GM19397 (cell line): Measurements from ENCODE around the gene TRANK1.
"Not testable (repeated sequence)": the region's sequence is repeated elsewhere in the genome, so short reads cannot be mapped to it uniquely, and the experiment has no call there.

ENCODE experiments used
- ATAC-seq: cut with Tn5 transposase; IDR thresholded peaks from one replicate; pipeline ENCODE4 v1.9.1; 2021; ENCODE audit warnings: mild to moderate bottlenecking, moderate library complexity; ENCODE audit not compliant: unreplicated experiment

The TRANK1 gene

DNA sequence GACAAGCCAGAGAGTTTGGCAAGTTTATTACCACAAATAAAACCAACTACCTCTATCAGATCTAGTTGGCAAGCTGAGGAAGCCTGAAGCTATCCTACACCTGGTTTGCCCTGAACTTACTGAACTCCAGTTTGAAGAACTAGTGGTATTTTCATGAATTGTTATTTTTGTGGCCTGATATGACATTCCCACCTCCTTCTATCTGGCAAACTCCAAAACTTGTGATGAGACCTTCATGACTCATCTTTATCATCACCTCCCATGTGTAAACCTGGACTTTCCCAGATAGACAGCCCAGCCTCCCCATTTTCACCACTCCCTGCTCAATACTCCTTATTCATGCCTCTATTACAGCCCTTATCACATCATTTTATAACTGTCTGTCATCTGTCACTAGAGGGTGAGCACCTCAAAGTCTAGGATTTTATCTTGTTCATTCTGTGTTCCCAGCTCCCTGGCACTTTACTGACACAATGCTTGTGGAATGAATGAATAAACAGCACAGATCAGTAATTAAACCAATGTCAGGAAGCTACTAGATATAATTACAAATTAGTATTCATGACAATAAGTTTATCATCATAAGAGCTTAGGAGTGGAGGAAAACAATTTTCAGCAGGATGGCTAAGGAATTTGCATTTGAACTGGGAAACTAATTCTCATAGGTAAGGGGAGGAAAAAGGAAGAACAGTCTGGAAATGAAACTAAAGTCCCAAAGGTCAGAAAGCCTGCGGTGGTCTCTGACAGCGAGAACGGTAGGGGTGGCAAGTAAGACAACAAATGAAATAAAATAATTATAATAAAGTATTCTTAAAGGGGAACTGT is 13.2 kb upstream of the TRANK1 start:
- ATAC-seq, result no peak

DNA sequence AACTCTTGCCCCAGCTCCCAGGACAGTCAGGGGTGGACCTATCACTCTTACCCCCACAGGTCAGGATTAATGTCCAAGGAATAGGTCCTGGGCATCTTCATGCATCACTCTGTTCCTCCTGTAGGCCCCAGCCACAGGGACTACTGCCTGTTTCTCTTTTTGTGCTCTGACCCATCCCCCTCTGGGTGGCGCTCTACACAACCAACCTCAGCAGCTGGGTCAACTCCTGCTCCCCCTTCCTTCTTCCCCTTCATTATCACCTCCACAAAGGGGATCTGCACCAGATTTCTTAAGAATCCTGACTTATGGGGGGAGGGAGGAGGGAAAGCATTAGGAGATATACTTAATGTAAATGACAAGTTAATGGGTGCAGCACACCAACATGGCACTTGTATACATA is 12.2 kb upstream of the TRANK1 start:
- no peak for ATAC-seq

DNA sequence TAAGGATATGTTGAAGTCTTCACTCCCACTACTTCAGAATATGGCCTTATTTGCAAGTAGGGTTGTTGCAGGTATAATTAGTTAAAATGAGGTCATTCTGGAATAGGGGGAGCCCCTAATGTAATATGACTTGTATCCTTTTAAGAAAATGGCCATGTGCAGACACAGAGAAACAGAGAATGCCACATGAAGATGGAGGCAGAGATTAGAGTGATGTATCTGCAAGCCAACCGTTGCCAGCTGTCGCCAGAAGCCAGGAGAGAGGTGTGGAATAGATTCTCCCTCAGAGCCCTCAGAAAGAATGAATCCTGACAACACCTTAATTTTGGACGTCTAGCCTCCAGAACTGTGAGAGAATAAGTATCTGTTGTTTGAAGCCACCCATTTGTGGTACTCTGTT is 11.3 kb upstream of the TRANK1 start:
- no peak for ATAC-seq

DNA sequence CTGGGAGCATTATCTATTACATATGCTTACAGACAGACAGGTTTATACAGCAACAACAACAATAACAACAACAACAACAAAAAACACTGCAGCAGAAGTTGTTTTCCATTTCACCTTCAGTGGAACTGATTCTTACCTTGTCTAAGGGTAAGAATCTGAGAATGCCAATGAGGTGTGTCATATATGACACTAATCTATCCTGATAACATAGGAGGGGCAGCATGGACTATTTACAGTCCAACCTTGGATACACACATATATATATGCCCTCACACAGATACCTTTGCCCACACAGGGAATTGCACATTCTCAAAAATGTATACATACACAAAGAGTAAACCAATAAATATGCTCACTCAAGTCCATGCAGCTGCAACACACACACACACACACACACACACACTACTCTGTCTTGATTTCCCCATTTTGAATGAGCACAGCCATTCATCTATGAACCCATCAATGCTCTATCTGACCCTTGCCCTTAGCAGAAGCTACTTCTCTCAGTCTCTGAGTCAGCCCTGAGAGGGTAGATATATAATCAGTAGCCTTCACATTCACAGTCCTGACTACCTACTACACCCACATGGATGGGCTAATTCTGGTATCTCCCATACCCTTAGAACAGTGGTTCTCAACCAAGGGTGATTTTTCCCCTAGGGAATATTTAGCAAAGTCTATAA is 9.7 kb upstream of the TRANK1 start:
- ATAC-seq, result no peak

DNA sequence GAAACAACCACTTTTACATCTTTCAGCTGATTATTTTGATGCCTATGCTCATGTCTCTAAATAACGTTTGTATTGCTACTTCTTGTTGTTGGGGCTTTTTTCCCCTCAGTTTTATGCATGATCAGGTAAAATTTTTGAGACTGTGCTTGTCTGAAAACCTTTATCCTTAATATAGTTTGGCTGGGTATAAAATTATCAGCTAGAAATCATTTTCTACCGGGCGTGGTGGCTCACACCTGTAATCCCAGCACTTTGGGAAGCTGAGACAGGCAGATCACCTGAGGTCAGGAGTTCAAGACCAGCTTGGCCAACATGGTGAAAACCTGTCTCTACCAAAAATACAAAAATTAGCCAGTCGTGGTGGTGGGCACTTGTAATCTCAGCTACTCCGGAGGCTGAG is 3.0 kb upstream of the TRANK1 start:
- not testable (repeated sequence) for ATAC-seq

DNA sequence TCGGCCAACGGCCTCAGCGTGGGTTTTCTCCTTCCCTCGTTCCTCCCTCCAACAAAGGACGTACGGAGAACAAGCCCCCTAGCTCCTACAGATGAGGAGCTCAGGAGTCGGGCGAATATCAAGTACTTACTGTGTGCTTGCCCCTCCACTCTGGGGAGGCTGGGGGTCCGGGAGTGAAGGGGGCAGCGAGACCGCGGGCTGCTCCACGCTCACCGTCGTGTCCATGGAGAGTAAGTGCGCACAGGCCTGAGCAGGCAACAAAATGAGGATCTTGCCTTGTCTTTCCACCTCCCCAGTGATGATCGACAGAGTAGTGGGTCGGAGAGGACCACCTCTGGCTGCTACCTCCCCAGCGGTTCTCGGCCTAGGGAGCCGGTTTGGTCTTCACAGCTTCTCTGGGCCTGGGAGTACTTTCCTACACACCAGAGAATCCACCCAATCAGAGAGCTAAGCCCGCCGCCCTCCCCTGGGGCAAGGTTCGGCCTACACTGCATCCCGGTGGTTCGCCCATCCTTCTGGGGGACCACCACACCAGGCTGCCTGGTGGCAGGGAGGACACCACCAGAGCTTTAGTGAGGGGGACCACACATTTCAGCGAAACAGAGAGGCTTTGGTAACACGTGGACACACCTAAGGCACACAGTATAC is 603 bp upstream of the TRANK1 start:
- no peak for ATAC-seq

DNA sequence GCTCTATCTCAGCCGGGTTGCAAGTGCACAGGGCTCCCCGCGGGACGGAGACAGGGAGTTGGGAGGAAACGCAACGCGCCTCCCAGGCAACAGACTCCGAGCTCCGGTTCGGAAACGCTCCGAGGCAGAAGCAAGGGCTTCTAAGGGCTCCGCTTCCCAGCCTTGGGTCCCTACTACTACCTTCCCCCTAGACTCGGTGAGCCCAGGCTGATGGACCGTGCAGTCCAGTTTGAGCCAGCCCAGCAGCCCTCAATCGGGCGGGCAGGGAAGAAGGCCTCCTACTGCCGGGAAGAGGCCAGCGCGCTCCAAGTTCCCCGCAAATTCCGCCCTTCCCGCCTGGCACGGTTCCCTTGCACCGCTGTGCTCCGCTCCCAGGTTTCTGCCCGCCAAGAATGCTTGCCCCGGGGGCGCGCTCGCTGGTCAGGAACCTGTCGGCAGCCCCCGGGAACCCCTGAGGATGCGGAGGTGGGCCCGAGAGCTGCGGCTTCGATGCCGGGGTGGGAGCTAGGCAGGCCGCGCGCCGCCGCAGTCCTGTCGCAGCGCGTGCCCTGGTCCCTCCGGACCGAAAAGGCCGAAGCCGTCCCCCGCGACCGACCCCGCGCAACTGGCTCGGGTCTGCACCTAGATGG is 728 bp downstream of the TRANK1 start:
- ATAC-seq, result peak; percentile 57

DNA sequence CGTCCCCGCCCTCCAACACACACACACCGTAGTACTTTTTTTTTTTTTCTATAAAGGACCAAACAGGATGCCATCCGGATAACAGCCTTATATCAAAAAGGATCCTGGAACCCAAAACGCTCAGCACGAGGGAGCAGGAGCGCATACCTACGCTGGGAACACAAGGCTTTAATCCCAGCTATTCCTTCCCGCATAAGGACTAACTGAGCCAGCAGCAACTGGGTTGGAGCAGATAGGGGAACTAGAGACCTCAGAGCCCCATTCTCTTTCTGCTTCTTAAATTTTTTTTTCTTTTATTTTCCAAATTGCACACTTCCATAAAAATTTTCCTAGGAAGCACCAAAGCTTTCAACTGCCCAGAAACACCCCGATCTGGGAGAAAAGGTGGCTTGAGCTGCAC is 1.3 kb downstream of the TRANK1 start:
- no peak for ATAC-seq

DNA sequence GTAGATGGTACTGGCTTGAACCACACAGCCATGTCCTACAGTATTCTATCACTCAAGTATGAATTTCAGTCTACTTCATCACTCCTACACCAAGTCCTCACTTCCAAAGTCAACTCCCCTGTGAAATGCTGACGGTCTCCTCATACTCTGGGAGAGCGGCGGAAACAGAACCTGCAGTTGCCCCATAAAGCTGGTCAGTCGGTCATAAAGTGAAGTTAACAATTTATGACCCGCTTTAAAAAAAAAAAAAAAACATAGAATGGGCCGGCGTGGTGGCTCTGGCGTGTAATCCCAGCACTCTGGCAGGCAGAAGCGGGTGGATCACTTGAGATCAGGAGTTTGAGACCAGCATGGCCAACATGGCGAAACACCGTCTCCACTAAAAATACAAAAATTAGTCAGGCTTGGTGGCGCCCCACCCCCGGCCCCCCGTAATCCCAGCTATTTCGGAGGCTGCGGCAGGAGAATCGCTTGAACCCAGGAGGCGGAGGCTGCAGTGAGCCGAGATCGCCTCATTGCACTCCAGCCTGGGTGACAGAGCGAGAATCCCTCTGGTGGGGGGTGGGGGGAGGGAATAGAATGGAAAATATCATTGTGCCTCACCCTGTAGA is 2.1 kb downstream of the TRANK1 start:
- no peak for ATAC-seq

DNA sequence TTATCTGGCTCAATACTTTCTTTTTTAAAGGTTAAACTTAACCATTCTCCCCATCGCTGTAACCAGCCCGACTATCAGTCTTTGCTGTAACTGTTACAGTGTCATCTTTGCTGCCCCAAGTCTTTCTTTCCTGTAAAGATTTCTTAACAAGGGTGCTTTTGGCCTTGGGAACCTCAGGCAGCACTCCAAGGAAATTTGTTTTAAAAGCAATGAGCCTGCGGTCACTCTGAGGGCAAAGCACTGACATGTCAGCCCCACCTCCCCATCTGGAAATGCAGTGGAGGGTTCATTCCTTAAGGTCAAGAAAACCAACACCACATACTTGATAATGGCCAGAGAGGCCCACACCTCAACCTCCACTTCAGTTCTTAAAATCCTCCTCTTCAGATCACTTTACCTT is 3.2 kb downstream of the TRANK1 start:
- no peak for ATAC-seq

DNA sequence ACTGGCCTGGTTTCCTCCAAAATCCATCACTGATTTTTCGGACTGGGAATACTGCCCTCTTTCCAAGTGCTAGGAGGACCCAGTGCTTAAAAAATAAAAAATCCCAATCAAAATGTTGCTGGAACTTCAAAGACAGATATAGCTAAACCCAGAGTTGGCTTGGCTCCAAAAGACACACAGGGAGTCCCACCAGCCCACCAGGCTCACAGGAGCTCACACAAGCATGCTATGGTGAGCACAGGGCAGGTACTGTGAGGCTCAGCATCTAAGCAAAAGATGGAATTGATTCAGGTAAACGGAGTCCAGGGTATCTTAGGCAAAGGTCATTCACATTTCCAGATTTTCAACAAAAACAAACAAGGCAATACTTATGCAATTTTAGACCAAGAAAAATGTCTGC is 3.7 kb downstream of the TRANK1 start:
- no peak for ATAC-seq

DNA sequence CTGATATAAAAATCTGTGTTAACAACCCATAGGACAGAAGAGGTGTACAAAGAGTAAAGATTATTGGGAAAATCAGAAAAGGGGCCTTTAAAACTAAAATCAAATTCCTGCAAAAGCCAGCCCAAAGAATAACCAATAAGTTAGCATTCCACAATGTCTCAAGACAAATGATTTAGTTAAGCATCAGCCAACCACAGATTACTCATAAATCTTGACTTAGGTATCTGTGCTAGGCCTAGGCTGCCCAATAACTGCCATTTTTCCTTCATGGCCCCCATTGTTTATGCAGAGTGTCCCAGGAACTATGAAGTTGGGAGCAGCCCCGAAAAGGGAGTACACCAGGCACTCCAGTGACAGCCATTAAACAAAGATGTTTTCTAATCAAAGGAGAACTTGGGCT is 7.4 kb downstream of the TRANK1 start:
- ATAC-seq, result no peak

DNA sequence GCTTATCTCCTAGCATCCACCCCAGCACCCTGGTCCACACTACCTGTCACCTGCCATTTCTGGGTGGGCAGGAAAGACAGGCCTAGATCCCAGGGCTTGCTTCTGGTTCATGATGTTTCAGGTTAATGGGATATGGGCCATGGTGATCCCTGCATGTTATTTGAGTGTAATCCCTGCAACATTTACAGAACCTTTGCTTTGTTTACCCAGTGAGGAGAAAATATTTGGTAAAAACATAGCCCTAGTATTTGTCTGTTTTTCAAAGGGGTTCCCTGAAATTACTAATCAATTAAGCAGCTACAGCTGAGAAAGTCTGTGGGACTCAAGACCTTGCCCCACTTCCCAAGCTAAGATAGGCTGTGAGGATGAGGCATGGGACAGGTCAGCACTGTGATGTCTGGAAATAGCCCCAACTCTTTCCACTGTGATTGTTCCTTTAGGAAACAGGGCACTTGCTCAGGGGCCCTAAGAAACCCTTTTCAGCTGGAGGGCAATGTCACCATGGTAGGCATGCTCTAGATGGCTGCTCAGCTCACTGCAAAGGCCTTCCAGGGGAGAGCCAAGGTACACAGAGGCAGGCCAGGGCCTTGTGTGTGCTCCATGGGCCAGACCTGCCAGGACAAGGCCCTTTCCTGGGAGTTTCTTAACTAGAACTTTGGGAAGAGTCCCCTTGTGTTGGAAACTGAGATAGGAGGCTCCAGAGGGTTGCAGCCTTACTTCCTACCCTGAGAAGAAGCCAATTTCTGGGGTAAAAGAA is 11.1 kb downstream of the TRANK1 start:
- no peak for ATAC-seq

DNA sequence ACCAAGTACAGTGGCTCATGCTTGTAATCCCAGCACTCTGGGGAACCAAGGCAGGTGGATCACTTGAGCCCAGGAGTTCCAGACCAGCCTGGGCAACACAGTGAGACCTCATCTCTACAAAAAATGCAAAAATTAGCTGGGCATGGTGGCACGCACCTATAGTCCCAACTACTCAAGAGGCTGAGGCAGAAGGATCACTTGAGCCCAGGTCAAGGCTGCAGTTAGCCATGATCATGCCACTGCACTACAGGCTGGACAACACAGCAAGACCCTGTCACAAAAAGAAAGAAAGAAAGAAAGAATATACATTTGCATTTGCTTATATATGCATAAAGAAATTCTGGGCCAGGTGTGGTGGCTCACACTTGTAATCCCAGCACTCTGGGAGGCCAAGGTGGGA is 13.4 kb downstream of the TRANK1 start:
- not testable (repeated sequence) for ATAC-seq

DNA sequence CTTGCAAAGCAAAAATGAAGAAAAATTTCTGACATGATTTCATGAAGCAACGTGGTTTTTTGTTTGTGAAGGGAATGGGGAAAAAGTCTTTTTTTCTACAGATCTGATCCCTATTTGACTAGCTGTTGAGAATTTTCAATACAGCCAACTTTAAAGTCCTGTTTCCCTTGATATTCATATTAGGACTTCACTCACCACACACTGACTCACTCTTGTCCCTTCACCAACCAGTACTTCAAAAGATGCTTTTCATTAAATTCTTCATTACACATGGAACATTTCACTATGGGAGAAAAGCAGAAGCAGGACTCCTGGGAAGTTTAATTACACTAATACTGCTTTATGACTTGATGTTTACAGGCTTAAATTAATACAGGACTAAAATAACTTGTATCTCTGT is 16.6 kb downstream of the TRANK1 start:
- no peak for ATAC-seq

DNA sequence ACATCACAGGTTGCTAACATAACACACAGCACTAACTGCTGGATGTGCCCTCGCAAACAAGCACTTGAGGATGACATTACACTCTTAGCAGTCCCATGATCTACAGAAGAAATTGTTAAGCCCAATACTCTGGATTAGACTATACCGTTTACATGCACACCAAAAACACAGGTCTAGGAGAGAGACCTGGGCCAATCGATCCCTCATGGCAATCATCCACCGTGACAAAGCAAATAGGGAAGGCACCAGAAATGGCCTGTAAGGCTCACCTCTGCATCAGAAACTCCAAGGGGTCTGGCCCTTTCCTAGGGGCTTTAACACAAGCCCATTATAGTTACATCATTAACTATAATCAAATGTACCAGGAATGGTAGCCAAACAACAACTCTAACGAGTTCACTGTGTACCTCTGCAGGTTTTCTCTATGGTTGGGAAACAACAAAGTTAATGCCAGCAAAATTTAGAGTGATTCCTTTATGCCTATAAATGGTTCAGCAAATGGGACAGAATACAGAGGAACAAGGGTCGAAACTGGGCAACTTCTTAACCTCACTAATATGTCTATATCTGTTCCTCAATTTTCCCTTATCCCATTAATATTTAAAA is 18.5 kb downstream of the TRANK1 start:
- ATAC-seq, result no peak

DNA sequence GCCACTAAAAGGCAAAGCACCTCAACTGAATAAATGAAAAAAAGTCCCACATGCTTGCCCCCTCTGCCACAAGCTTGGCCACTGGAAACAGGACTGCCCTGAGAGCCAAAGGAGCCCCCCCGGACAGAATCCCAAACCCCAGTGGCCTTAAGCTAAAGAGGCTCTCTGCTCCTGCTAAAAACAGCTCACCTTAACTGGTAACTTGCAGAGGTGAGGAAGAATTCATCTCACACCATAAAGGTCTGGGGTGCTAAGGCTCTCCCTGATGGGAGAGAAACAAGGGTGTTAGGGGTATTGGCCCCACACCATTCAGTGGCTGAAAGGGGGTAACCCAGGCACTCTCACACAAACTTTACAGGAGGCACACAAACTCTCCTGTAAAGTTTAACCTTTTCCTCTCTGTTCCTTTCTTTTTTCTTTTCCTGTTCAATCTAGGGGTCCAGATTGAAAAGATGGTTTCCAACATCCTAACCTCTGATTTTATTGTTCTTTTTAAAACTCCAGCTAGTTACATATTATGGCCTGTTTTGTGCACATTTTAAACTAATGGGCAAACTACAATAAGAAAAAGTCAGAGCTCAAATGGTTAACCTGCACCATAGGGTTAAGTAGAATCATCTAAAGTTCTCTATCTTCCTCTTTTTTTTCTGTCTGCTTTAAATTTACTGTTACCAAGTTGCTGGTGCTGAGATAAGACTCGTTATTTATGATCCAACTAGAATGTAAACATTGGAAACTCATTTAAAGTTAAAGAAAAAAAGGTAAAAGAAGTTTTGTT is 19.9 kb downstream of the TRANK1 start:
- no peak for ATAC-seq

DNA sequence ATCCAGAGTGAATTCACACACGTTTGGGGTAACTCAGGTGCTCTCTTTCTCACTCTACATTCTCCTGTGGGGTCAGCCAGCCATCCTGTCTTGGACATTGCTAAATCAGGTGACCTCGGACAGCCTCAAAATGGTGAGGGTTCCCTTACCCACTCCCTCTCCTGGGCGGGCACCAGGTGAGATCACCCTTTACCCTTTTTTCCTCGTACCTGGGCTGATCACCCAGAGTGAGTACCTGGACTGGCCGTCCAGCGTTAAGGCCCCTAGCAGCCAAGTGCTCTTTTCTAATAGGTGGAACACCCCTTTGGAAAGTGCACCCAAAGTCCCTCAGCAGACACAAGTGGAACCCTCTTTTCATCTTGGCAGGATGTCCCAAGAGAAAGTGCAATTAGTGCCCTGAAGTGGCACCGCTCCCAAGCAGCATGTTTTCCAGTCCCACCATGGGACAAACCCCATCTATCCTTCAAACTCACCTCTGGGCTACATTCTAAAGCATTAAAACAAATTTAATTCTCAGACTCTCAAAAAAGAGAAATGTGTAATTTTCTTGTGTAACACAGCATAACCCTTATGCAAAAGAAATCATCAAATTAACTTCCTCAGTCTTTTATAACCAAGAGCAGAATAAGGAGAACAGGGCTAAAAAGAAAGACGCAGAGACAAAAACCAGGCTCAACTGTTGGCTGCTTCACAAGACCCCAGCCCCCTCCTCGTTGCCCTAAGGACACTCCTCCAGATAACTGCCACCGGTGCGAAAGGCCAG is 20.7 kb downstream of the TRANK1 start:
- ATAC-seq, result no peak
